NT2/D1 (cell line): ENCODE measurements around the gene GPC6.

Experiments used
- YY1 ChIP-seq: IDR thresholded peaks from 2 replicates; pipeline ENCODE4 v1.6.1; 2011; ENCODE audit not compliant: insufficient read length, insufficient read depth
- ZNF274 ChIP-seq: IDR thresholded peaks from 2 replicates; pipeline ENCODE4 v1.6.1; 2011; ENCODE audit warnings: mild to moderate bottlenecking, low read depth, low read length

DNA sequence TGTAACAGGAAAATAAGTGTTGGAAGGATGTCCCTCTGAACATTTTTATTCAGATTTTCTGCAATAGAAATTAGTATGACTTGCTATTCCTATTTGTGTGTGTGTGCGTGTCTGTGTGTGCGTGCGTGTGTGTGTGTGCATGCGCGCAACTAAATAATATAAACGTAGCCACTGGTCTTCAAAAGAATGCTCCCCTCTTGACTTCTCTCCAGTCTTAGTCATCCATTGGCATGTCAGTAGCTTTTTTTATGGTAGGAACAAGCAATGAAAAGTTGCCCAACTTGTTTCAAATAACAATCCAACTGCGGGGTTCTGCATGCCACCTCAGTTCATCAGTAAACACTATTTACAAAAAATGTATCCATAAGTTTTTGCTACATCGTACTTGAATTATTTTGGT lies 249.6 kb downstream of the GPC6 start:
- TF ChIP-seq ZNF274: no peak
- no peak for TF ChIP-seq YY1
